HFFc6 (cell line): ENCODE data around the gene FOLR2. TPM values are rescaled to one million over a fixed set of nuclear protein-coding genes. Genes with fewer than 3 reads are reported as not detected.
"Not testable (repeated sequence)": the region's sequence is repeated elsewhere in the genome, so short reads cannot be mapped to it uniquely, and the experiment has no call there.

Experiments
- DNase-seq: peaks from one replicate; pipeline ENCODE4 v3.0.0-alpha.2; 2018
- H3K27ac Mint-ChIP-seq: 2 replicates; pipeline ENCODE4 v1.8.0; 2020; ENCODE audit warnings: mild to moderate bottlenecking, mixed read lengths
- H3K27me3 Mint-ChIP-seq: 2 replicates; pipeline ENCODE4 v1.8.0; 2021; ENCODE audit warnings: mild to moderate bottlenecking, moderate library complexity, mixed read lengths; ENCODE audit not compliant: insufficient read depth
- H3K36me3 Mint-ChIP-seq: 2 replicates; pipeline ENCODE4 v1.8.0; 2021; ENCODE audit warnings: low read depth, mixed read lengths
- H3K4me1 Mint-ChIP-seq: 2 replicates; pipeline ENCODE4 v1.8.0; 2020; ENCODE audit warnings: low read depth, mixed read lengths
- H3K4me3 Mint-ChIP-seq: 2 replicates; pipeline ENCODE4 v1.8.0; 2020; ENCODE audit warnings: mild to moderate bottlenecking, moderate library complexity, mixed read lengths
- H3K9me3 Mint-ChIP-seq: 2 replicates; pipeline ENCODE4 v1.8.0; 2020; ENCODE audit warnings: mild to moderate bottlenecking, mixed read lengths
- total RNA-seq, 6 experiments: library from RNA; stranded (reverse); fragmentation: NEBNext Ultra II Directional; extraction: Animal tissue kit (Norgen Biotek cat#: 25700); gene quantifications; 2 replicates in 1 of 6; 3 replicates in 5 of 6; pipeline ENCODE4 v1.2.3, GENCODE V29; 2021
- TF ChIP-seq, protein P1 (sequence below): fragments of 200-600 bp; sonication (generic); IDR thresholded peaks from 2 replicates; pipeline ENCODE4 v1.5.0; 2021; ENCODE audit warnings: antibody characterized with exemption, mild to moderate bottlenecking

Gene FOLR2
- total RNA-seq, 6 experiments from 2014 or later: not detected

DNA sequence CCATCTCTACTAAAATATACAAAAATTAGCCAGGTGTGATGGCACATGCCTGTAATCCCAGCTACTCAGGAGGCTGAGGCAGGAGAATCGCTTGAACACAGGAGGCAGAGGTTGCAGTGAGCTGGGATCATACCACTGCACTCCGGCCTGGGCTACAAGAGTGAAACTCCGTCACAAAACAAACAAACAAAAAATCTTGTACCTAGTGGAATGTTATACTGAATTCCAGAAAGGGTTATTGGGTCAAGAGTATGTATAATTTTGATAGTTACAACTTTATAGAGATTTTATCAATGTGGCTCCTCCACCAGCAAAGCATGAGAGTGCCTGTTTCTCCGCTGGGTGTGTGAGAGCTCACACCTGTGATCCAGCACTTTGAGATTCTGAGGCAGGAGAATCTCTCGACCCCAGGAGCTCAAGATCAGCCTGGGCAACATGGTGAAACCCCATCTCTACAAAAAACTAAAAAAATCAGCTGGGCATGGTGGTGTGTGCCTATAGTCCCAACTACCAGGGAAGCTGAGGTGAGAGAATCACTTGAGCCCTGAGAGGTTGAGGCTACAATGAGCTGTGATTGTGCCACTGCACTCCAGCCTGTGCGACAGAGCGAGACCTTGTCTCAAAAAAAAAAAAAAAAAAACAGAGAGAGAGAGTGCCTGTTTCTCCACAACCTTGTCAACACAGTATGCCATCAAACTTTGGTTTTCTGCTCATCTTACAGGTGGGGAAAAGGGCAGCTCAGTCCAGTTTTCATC, 37.4 kb upstream of the FOLR2 start:
- H3K36me3 Mint-ChIP-seq: no peaks in the 10 kb centered on the region
- TF ChIP-seq, protein P1, sequence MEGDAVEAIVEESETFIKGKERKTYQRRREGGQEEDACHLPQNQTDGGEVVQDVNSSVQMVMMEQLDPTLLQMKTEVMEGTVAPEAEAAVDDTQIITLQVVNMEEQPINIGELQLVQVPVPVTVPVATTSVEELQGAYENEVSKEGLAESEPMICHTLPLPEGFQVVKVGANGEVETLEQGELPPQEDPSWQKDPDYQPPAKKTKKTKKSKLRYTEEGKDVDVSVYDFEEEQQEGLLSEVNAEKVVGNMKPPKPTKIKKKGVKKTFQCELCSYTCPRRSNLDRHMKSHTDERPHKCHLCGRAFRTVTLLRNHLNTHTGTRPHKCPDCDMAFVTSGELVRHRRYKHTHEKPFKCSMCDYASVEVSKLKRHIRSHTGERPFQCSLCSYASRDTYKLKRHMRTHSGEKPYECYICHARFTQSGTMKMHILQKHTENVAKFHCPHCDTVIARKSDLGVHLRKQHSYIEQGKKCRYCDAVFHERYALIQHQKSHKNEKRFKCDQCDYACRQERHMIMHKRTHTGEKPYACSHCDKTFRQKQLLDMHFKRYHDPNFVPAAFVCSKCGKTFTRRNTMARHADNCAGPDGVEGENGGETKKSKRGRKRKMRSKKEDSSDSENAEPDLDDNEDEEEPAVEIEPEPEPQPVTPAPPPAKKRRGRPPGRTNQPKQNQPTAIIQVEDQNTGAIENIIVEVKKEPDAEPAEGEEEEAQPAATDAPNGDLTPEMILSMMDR: no peak
- H3K27ac Mint-ChIP-seq: no peak overlapping the region
- DNase-seq: no peak
- H3K27me3 Mint-ChIP-seq: peaks cover 1% of the 10 kb centered on the region; the same call in 1 of the 2 replicates
- H3K4me1 Mint-ChIP-seq: peaks cover 43% of the 10 kb centered on the region
- no peak overlapping the region for H3K4me3 Mint-ChIP-seq
- H3K9me3 Mint-ChIP-seq: no peaks in the 10 kb centered on the region

DNA sequence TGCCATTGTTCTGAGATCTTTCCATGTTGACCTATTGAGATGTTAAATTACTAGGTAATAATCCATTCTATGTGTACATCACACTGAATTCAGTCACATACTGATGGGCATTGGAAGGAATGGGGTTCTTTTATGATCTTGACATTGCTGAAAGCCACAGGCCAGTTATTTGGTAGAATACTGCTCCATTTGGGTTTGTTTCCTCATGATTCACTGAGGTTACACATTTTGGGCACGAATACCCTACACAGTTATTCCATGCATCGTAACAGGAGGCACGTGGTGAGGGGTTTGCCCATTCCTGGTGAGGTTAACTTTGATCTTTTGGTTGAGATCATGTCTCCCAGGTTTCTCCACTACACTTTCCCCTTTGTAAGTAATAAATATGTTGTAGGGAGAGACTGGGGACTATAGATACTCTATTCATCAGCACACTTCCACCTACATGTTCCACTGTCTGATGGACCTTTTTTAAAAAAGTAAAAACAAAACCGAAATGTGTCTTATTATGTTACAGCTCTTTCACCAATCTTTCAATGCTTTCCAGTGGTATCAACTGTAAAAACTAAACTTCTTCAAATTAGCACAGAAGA, 36.7 kb upstream of the FOLR2 start:
- Mint-ChIP-seq H3K4me3 (no peak overlapping the region), H3K4me1 (peaks cover 43% of the 10 kb centered on the region), H3K27me3 (peaks cover 1% of the 10 kb centered on the region; the same call in 1 of the 2 replicates), H3K27ac (no peak overlapping the region), H3K9me3 (no peaks in the 10 kb centered on the region), H3K36me3 (no peaks in the 10 kb centered on the region)
- TF ChIP-seq, protein P1: no peak
- DNase-seq: no peak

DNA sequence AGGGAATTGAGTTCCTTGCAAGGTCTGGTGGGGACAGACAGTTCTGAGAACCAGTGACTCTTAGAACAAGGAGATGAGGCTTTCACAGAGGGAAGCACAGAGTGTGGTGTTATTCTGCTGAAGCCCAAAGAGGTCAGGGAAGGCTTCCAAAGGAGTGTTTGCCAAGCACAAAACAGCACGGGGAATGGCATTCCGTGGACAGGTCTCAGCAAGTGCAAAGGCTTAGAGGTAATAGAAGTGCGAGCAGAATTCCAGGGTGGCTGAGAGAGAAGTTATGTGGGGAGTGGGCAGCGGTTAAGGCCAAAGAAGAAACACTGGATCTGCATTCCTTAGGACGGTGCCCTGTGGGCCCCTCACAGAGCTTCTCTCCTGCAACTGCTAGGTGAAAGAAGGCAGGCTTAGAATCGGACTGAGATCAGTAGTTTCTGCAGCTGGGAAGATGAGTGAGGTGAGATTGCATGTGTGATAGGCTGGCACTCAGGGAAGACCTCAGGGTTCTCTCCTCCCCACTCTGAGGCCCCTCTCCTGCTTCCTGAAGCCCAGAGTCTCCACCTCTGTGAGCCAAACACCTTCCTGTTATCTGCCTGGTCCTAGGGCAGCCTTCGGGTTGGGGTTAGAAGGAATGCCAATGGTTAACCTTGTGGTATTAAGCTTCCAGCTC, 35.6 kb upstream of the FOLR2 start:
- not testable (repeated sequence) for H3K4me3 Mint-ChIP-seq
- H3K27ac Mint-ChIP-seq: peak overlapping the region; percentile 74

DNA sequence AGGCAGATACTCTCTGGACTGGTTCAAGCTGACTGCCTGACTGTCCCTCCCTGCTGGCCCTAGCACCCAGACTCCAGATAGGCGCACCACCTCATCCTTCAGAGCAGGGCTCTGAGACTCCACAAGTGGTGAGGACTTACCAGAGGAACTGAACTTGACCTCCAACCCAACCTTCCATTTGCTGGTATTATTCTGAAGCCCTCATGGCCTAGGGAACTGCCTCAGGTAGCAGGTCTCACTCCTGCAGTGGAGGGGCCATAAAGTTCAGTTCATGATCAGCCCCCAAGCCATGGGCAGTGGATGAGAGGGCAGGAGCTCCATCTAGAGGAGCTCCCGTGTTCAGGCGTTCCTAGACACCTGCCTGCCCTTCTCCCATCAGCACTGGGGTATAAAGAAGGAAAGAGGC, 35.0 kb upstream of the FOLR2 start:
- H3K4me3 Mint-ChIP-seq, H3K27me3 Mint-ChIP-seq, H3K36me3 Mint-ChIP-seq, H3K9me3 Mint-ChIP-seq: not testable (repeated sequence)
- peak; percentile 7 for DNase-seq
- Mint-ChIP-seq H3K4me1 (peaks cover 43% of the 10 kb centered on the region), H3K27ac (peak overlapping the region; percentile 74)
- TF ChIP-seq, protein P1: peak; percentile 60

More for the DNA sequence above, 35.6 kb upstream of the FOLR2 start:
- DNase-seq, H3K36me3 Mint-ChIP-seq, H3K27me3 Mint-ChIP-seq, H3K9me3 Mint-ChIP-seq: not testable (repeated sequence)
- peaks cover 43% of the 10 kb centered on the region for H3K4me1 Mint-ChIP-seq

DNA sequence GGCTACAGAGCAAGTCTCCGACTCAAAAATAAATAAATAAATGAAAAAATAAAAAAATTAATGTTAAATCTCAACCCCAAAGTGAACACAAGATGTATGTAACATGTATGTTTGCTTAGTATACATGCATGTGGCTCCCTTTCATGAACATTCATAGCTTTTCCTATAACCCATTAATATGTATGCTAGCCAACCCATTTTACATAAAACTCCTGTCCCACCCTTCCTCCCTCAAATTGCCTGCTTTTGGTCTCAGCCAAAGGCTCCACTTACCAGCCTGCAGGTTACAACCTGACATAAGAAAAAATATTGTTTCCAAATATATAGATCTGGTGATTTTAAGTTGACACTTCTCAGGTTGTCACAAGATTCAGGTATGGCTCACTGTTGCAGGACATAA, 28.3 kb upstream of the FOLR2 start:
- DNase-seq: no peak
- Mint-ChIP-seq H3K4me1 (peaks cover 9% of the 10 kb centered on the region), H3K27me3 (no peaks in the 10 kb centered on the region; the same call in 1 of the 2 replicates), H3K9me3 (no peaks in the 10 kb centered on the region), H3K4me3 (no peak overlapping the region), H3K36me3 (no peaks in the 10 kb centered on the region), H3K27ac (no peak overlapping the region)
- TF ChIP-seq, protein P1: no peak
